LHCN-M2 (cell line): Measurements from ENCODE around the gene DRD2. TPM values are rescaled to one million over a fixed set of nuclear protein-coding genes. Genes with fewer than 3 reads are reported as not detected.
A peak's percentile ranks its signal among the peaks of the same experiment; 100 is the strongest.

Experiments used
- DNase-seq: peaks from one replicate; pipeline ENCODE4 v3.0.0-alpha.2; 2012; ENCODE audit warnings: low read depth
- total RNA-seq: library from RNA; depleted of rRNA; stranded (reverse); fragments of >200 nt; gene quantifications from 2 replicates; pipeline ENCODE4 v1.2.3, GENCODE V29; 2014

The DRD2 gene
- total RNA-seq, 1 experiment from 2014 or later = 5.7 TPM

DNA sequence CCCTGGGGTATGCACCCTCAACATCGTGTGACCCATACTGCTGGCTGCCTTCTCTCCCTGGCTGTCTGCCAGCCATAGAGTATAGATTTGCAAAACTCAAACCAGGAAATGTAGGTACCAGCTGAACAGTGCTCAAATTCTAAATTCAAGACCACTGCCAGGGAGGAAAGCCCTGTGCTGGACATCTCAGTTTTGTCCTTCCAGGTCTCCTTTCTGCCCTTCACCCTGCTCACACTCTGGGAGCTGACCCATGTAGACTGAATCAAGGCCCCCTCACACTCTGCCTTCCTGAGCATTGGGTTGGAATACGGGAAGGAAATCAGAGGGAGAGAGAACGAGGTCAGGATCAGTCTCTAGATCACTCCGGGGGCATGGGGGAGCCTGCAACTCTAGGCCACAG lies 12.4 kb upstream of the DRD2 start:
- no peak for DNase-seq

DNA sequence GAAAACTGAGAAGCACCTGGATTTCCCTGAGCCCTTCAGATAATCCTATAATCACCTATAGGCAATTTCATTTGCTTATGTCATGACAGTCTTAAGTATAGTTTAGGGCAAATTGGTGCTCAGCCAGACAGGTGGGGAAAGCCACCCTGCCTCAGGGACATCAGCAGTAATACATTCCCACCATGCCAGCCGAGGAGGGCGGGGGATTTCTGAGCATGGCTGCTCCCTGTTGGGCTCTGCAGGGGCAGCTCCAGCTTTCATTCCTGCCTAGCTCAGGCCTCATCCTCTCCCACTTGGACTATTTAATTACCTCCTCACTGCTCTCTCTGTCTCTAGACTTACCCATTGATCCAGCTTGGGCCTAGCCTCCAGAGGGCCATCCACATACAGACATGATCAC lies 9.0 kb upstream of the DRD2 start:
- no peak for DNase-seq

DNA sequence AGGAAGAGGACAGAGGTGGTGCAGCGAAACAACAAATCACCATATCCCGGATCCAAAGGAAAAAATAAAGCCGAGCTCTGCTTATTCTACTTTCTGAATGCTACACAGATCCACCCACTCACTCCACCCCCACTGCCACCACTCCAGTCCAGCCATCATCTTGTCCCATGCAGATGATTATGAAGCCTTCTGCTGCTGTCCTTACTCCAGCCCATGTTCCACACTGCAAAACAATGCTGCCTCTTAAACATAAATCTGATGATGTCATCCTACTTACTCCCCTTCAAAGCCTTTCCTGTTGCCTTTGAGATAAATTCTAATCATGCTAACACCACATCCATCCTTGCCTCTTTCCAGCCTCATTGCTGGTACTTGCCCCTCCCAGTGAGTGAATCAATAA lies 6.5 kb upstream of the DRD2 start:
- no peak for DNase-seq

DNA sequence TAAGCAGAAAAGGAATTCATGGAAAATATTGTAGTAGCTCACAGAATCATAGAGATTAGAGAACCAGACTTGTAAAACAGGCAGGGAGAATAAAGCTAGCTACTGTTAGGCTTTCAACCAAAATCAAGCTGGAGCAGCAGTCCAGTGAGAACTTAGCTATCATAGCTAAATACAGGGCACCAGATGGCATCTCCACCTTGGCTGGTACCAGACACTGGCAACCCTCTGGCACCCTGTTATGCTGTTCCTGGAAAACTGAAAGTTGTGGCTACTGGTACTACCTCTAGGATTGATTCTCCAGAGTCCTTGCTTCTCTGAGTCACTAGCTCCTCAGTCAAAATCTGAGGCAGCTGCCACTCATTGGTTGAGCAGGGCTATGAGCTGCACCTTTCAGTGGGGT lies 6.0 kb upstream of the DRD2 start:
- DNase-seq = no peak

DNA sequence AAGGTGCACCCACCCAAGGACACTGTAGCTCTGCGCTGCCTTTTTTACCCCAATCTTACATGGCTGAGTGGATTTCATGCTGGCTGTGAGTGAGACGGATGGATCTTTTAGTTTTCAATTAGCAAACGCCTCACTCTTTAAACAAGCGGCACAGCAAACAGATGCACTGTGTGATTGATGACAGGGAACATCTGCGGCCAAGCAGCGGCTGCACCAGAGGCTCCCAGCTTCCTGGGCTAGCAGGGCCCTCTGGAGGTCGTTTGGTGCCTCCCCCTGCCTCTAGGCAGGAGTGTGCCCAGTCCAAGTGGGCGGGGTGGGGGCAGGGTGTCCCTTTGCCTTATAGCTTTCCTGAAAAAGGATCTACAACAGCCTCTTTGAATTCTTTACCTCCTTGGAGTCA lies 2.1 kb upstream of the DRD2 start:
- DNase-seq = peak; percentile 75

DNA sequence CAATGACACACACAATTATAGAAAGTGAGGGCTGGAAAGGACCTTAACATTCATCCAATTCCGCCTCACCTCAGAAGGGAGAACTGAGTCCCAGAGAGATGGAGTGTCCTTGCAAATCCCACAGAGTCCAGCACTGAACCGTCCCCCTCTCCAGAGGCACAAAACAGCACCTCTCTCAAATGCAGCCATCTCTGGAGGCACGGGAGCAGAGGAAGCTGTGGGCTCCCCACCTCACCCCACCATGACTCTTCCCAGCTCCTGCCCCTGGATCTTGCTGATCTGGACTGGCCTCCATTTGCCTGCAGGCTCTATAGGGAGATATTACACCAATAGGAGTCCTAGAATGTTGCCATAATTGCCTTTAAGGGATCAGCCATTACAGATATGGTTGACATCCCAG lies 1.4 kb upstream of the DRD2 start:
- DNase-seq = no peak

DNA sequence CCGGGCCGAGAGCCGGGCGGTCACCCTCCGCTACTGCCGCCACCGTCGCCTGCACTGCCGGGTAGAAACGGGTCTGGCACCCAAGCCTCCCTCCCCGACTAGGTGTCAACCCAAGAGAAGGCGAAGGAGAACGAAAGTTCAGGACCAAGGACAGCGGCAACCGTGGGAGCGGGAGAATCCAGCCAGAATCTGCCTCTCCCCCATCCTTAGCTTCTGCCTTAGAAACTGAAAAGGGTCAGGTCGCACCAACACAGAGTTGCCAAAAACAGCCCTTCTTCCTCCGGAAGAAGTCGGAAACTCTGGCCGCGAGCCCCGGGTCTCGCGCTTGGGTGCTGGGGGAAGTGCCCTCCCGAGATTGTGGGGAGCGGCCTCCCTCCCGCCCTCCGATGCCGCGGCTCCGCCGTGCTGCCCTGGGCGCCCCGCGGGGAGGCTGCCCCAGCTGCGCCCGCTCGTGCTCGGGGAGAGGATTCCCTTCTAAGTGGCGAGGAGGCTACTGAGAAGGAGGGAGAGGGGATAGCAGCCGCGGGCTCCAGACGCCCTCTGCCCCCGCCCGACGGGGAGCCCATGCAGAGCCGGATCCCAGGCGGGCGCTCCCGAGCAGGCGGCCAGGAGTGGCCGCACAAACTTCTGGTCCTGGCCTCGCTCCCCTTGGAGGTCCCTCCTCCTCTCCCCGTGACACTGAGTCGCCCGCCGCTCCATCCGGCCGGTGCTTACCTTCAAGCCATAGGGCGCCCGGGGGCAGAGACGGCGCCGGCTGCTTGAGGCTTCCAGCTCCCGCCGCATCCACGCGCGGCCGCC lies 637 bp downstream of the DRD2 start:
- peak; percentile 80 for DNase-seq

DNA sequence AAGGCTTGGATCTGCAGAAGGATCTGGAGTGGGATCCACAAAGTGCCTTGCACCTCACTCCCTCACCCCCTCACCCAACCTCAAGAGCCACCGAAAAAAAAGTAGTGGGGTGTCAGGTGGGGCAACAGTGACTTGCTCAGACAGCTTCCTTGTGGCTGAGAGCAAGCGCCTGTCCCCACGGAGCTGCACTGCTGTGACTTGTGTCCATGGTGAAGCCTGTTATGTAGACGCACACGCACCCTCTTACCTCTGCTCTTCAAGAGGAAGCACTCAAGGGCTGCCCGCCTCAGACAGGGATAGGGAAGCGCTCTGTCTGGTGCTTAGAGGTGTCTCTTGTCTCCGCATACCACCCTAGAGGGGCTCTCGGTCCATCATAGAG lies 1.2 kb downstream of the DRD2 start:
- DNase-seq = no peak

DNA sequence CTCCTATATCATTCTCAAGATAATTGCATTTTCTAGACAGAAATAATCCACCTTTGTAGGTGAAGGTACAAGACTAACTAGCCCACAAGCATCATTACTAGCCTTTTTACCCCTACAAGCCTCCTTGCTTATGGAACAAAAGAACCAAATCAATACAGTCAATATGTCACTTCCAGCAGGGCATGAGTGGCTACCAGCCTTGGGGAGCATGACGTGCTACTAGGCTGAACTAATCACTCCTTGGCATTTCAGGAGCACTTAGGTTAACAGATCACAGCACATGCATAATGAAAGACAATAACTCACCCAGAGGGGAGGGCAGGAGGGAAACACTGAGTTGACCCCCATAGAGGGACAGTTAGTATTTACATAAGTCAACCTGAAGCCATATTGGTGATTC lies 2.7 kb downstream of the DRD2 start:
- DNase-seq = no peak

DNA sequence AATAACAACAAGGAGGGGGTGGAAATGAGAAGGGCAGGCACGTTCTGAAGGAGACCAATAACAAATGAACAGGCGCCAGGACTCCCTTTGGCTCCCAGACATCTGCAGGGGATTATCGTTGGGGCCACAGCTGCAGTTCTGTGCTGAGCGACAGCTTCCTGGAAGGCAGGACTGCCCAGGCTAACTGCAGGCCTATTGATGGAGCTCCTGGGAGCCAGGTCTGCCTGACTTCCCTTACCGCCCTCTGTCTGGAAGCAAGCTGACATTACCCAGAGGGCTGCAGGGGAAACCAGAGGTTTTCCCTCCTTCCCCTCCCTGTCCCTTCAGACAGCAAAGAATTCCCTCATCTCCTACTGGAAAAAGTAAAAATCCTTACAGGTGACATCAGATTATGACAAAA lies 5.0 kb downstream of the DRD2 start:
- DNase-seq = no peak

DNA sequence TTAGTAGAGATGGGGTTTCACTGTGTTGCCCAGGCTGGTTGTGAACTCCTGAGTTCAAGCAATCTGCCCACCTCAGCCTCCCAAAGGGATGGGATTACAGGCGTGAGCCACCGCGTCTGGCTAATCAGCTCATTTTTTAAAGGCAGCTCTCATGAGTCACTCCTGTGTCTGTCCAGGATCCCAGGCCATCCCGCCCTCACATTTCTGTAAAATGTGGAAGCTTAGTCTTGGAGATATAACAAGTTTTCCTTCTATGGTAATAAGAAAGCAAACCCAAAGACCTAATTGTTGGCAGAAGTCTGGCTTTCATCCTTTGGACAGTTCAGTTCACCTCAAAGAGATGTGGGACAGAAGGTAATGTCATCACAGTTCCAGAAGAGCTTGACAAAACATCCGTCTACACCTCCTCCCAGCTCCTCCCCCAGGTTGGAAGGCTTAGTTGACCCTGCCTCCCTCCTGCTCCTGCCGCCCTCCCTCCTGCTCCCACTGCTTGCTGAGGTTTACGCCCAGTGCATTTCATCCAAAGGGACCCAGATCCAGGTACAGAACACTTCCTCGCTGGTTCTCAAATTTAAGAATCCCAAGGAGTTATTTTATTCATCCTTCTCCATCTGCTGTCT lies 6.4 kb downstream of the DRD2 start:
- DNase-seq = no peak

DNA sequence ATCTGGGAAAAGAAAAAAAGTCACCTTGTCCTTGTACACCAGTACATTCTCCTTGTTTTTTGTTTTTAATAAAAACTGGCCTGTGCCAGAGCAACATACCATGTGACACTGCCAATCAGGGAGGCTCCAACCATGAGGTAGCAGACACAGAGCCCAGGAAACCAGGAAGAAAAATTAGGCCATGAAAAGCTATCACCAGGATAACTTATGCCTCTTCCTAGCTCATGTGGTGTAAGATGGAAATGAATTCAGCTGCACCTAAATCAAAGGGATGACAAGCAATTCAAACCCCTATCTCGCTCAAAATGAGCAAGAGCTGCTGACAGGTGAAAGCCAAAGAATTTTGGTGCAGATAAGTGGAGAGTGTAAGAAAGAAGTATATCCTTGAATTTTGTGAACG lies 7.7 kb downstream of the DRD2 start:
- no peak for DNase-seq

DNA sequence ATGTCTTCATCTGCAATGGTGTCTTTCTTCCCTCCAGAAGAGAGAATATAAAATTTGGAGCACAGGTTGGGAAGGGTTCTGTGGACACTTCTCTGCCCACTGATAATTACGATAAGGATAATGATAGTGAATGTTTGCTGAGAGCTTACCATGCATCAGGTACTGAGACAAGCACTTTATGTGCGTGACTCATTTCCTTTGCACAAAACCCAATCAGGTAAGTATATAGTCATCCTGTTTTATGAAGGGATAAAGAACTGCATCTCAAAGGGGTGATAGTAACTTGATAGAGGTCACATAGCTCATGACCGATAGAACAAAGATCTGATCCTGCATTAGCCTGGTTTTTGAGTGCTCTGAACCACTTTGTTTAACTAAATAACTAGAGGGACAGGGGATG lies 9.4 kb downstream of the DRD2 start:
- DNase-seq = no peak

DNA sequence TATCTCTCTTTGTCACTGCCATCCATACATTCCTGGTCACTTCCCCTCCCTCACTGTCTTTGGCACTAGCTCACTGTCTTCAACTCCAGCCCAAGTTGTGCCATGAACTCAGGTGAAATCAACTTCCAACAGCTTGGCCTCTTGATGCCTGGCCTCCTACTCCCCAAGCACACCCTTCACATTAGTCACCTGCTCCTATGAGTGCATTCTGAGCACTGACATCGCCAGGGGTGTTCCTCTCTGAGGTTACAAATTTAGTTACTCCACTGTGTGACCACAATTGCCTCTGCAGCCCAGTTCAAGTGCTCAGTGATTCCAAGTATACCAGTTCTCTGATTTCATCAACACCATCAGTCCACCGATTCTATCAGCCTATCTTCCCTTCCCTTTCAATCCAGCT lies 10.8 kb downstream of the DRD2 start:
- DNase-seq = no peak

DNA sequence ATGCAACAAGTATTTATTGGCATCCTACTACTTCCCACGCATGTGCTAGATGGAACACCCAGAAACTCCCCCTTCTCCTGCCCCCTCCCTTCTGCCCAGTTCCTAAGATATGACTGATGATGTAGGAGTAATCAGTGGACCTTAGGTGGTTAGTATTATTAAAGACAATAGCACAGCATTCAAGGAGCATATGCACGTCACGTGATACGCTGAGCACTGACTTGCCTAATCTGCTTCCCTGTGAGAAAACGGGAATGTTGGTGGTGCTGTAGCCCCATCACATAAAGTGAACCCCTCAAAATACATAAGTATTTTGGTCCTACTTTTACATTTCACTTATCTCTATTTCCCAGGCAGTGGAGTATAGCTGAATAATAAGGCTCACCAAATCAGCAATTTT lies 12.4 kb downstream of the DRD2 start:
- DNase-seq = no peak

DNA sequence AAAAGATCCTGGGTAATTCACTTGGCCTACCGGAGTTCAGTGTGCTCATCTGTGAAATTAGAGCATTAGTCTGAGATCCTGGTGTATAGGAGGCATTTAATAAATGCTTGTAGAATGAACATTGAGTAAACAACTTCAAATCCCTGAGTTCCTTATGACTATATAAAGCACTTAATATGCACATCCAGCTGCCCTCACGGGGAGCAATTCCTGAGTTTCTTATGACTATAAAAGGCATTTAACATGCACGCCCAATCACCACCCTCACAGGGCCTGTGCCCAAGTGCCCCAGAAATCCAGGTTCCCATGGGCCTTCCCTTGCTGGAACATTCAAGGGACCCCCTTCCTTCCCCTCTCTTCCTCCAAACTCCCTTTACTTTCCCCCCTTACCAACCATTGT lies 13.6 kb downstream of the DRD2 start:
- DNase-seq = no peak

DNA sequence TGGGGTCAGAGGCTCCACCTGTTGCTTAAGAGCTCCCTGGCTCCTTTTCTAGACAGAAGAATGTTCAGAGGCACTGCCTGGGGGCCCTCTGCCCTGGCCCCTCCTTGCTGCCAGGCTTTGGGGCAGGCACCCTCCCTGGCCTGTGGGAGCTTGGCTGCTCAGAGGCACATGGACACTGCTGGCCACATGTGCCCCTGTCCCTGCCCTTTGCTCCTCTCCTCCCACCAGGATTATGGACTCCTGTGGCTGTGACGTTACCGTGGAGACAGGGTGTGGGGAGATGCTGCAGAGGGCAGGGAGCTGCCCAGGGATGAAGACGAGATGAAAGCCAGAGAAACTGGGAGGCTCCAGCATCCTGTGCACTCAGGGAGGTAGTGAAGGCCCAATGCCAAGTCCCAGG lies 14.7 kb downstream of the DRD2 start:
- DNase-seq = no peak

DNA sequence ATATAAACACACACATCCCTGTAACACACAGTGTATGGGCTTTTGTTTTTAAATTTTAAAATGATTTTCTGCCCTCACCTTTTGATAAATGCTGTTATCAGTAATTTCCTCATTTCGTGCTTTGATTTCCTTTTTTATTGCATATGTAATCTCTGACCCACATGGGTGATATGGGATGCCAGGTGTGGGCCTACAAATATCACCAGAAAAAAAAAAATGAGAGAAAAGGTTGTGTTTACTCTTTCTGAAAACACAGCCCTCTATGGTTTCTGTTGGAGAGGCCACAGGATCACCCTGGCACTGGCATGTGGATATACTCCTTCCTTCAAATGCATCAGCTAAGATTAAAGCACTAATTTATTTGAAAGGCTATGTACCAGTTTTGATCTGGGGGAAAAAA lies 17.0 kb downstream of the DRD2 start:
- DNase-seq = no peak

DNA sequence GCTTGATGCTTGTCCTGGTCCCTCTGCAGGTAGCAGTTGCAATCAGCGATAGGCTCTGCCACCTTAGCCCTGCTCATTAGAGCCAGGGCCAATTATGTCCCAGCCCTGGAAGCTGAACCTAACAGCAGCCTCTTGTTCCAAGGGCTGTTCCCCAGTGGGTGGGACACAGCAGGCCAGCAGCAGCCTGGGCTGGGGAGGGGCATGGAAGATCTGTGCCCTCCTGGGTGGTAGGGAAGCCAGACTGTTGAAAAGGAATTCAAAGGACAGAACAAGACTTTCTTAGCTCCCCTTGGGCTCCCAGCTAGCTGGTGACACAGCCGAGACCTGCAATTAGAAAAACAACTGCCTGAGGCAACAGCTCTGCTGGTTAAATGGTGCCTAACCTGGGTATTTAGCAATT lies 17.4 kb downstream of the DRD2 start:
- DNase-seq = no peak

DNA sequence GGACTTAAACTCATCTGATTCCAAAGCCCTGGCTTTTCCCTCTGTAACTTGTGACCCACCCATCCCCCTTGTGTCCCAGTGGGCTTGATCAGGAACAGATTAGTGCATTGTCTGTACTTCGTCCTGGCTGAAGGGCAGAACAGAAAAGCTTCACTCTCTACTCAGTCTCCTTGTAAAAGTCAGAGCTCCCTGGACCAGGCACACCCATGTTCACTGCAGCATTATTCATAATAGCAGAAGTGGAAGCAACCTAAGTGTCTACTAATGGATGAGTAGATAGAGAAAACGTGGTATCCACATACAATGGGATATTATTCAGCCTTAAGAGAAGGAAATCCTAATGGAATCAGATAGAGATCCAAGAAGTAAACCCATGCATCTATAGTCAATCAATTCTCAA lies 20.7 kb downstream of the DRD2 start:
- no peak for DNase-seq

DNA sequence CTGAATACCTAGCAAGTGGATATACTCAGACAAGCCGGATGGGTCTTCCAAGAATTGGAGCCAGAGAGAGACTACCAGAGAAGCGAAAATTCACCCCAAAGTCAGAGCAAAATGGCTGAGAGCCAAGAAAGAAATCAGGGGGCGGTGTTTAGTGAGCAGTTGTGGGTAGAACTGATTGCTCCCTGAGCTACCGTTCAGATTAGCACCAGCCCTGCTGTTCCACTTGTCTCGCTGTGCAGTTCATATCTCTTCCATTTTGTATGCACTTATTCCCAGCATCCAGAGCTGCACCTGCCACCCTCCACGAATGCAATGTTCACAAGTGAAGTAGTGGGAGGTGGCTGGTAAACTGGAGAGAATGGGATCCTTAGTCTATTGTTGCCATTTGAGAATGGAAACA lies 25.5 kb downstream of the DRD2 start:
- no peak for DNase-seq

DNA sequence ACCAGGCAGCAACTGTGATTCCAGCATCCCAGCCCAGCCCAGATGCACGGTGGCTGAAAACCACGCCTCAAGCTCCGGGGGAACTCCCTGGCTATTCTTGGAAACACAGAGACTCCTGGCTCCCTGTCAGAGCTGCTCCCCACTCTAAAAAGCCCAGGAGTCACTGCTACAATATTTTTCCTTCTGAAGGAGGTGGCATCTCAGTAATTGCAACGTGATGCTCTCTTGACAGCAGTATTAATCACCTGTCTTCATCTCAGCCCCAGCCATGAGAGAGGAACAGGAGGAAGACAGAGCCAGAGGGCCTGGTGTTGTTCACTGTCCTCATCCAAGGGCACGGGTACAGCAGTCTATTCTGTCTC lies 26.9 kb downstream of the DRD2 start:
- DNase-seq = no peak

DNA sequence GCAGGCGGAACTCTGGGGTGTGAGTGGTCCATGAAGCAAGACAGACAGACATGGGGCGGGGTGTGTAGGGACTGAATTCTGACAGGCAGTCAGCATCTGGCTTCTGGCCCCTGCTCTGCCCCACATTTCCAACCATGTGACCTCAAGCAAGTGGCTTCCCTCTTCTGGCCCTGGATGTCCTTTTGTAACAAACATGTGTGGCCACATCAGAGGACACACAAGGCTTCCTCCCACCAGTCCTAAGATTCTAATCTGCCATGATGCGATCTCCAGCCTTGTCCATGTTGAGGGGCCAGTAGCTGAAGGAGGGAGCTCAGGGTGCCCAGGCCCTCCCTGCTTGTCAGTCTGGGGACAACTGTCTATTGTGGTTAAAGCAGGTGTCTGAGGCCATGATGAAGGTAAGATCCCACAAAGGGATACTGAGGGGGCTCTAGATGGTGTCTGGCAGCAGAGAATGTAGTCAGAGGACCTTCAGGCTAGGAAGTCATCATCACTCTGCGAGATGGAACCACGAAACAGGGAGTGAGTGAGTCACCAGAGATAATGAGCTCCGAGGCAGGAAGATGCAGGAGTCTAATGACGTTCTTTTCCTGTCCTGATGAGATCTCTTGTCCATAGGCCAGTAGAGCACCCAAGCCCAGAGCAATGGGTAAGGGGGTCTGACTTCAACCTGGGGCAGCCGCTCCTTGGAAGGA lies 27.4 kb downstream of the DRD2 start:
- DNase-seq = peak; percentile 68
